Breast epithelium (tissue), 4 donors: ENCODE results near the gene HIPK2. TPM values are rescaled to one million over a fixed set of nuclear protein-coding genes. Genes with fewer than 3 reads are reported as not detected.

Experiments
- DNase-seq, 2 donors: peaks; one replicate each; pipeline ENCODE4 v3.0.0-alpha.2; 2019; ENCODE audit warnings: low spot score in 2 of 2
- H3K27ac ChIP-seq, 2 donors: fragments of 200-600 bp; sonication (generic) in 1 of 2; one replicate each; pipeline ENCODE4 v1.5.1; 2016 to 2019; ENCODE audit warnings: mild to moderate bottlenecking in 1 of 2
- H3K27me3 ChIP-seq, 2 donors: fragments of 200-600 bp; sonication (generic) in 1 of 2; one replicate each; pipeline versions ENCODE4 v1.5.1 to v1.6.0; 2017 to 2019; ENCODE audit warnings: control low read depth in 1 of 2, mild to moderate bottlenecking in 1 of 2
- H3K36me3 ChIP-seq: fragments of 200-600 bp; one replicate; pipeline ENCODE4 v1.5.1; 2019
- H3K4me1 ChIP-seq, 2 donors: fragments of 200-600 bp; sonication (generic); one replicate each; pipeline ENCODE4 v1.5.1; 2016 to 2019; ENCODE audit warnings: control low read depth in 1 of 2
- H3K4me3 ChIP-seq, 3 donors: fragments of 200-600 bp; sonication (generic); 1 replicate in 2 of 3; 2 replicates in 1 of 3; pipeline ENCODE4 v1.5.1; 2016 to 2019; ENCODE audit warnings: mild to moderate bottlenecking in 3 of 3, moderate library complexity in 2 of 3
- H3K9me3 ChIP-seq, 2 donors: fragments of 200-600 bp; sonication (generic) in 1 of 2; one replicate each; pipeline ENCODE4 v1.5.1; 2016 to 2019; ENCODE audit warnings: control low read depth in 1 of 2
- CTCF ChIP-seq, 3 donors: fragments of 450-650 bp; IDR thresholded peaks; one replicate each; pipeline ENCODE4 v1.5.1; 2016 to 2017; ENCODE audit warnings: antibody characterized with exemption in 3 of 3, mild to moderate bottlenecking in 3 of 3, moderate library complexity in 3 of 3
- POLR2A ChIP-seq: fragments of 450-650 bp; IDR thresholded peaks from one replicate; pipeline ENCODE4 v1.6.1; 2016; ENCODE audit warnings: antibody characterized with exemption, mild to moderate bottlenecking, moderate library complexity
- POLR2AphosphoS5 ChIP-seq, 3 donors: sonication (generic); formaldehyde crosslinking; IDR thresholded peaks; one replicate each; pipeline ENCODE4 v1.6.1; 2017; ENCODE audit warnings: antibody characterized with exemption in 3 of 3
- intact Hi-C: fragments of 100-400 bp; cut with DNase I; formaldehyde crosslinking; loops from one replicate; pipeline ENCODE4 v1.15.1; 2023; ENCODE audit warnings: low total_unique reads
- total RNA-seq, 3 donors: library from RNA; depleted of rRNA; stranded (reverse); fragments of >200 nt; gene quantifications; one replicate each; pipeline ENCODE4 v1.1.0, GENCODE V29; 2016

HIPK2 gene
- total RNA-seq, 3 donors from 2014 or later, result 26.4 to 31.8 (median 31.1) TPM

GRCh38 chr7:139804571-139804970 lies 26.8 kb upstream of the HIPK2 start:
- intact Hi-C loops, result no loop called here
- DNase-seq, result no peak

GRCh38 chr7:139799586-139799985 lies 21.8 kb upstream of the HIPK2 start:
- Histone ChIP-seq H3K9me3 (peaks cover 0 to 5% of the 10 kb centered on the region in 2 donors), H3K4me3 (no peak overlapping the region), H3K27ac (no peak overlapping the region), H3K36me3 (no peaks in the 10 kb centered on the region), H3K4me1 (no peaks in the 10 kb centered on the region), H3K27me3 (no peaks in the 10 kb centered on the region)
- intact Hi-C loops, result no loop called here
- DNase-seq, result no peak
- TF ChIP-seq CTCF (IDR thresholded peaks at IDR 0.05) (no peak), POLR2AphosphoS5 (IDR thresholded peaks at IDR 0.05) (no peak), POLR2A (no peak)

More at GRCh38 chr7:139804571-139804970, 26.8 kb upstream of the HIPK2 start:
- no peaks in the 10 kb centered on the region for H3K4me1 ChIP-seq
- no peak overlapping the region for H3K27ac ChIP-seq
- H3K9me3 ChIP-seq, result peaks cover 0 to 5% of the 10 kb centered on the region in 2 donors
- H3K36me3 ChIP-seq, result no peaks in the 10 kb centered on the region
- no peak overlapping the region for H3K4me3 ChIP-seq
- no peak for TF ChIP-seq POLR2A
- no peak for TF ChIP-seq POLR2AphosphoS5 (IDR thresholded peaks at IDR 0.05)
- no peak for TF ChIP-seq CTCF (IDR thresholded peaks at IDR 0.05)
- H3K27me3 ChIP-seq, result no peaks in the 10 kb centered on the region

- intact Hi-C loops, result no loop called here
- H3K4me1 ChIP-seq, result no peaks in the 10 kb centered on the region
- no peak overlapping the region for H3K4me3 ChIP-seq
- no peaks in the 10 kb centered on the region for H3K36me3 ChIP-seq
- no peak for TF ChIP-seq POLR2AphosphoS5 (IDR thresholded peaks at IDR 0.05)
- TF ChIP-seq POLR2A, result no peak
- no peak for TF ChIP-seq CTCF (IDR thresholded peaks at IDR 0.05)
- peaks cover 0 to 5% of the 10 kb centered on the region in 2 donors for H3K9me3 ChIP-seq
- DNase-seq, result no peak
- H3K27ac ChIP-seq, result no peak overlapping the region
- H3K27me3 ChIP-seq, result no peaks in the 10 kb centered on the region
Observed at GRCh38 chr7:139798892-139799291, 21.1 kb upstream of the HIPK2 start.

GRCh38 chr7:139798221-139798620 lies 20.4 kb upstream of the HIPK2 start:
- no peak overlapping the region for H3K27ac ChIP-seq
- intact Hi-C loops, result no loop called here
- peak overlapping the region in 1 of 3 donors; percentile 16 for H3K4me3 ChIP-seq

GRCh38 chr7:139797607-139798006 lies 19.8 kb upstream of the HIPK2 start:
- Histone ChIP-seq H3K36me3 (no peaks in the 10 kb centered on the region), H3K9me3 (no peaks in the 10 kb centered on the region), H3K4me3 (no peak overlapping the region), H3K27me3 (no peaks in the 10 kb centered on the region), H3K4me1 (no peaks in the 10 kb centered on the region), H3K27ac (no peak overlapping the region)
- TF ChIP-seq CTCF (IDR thresholded peaks at IDR 0.05) (no peak), POLR2AphosphoS5 (IDR thresholded peaks at IDR 0.05) (no peak), POLR2A (no peak)
- DNase-seq, result no peak
- intact Hi-C loops, result no loop called here

More at GRCh38 chr7:139798221-139798620, 20.4 kb upstream of the HIPK2 start:
- TF ChIP-seq POLR2A (no peak), CTCF (IDR thresholded peaks at IDR 0.05) (no peak), POLR2AphosphoS5 (IDR thresholded peaks at IDR 0.05) (no peak)
- Histone ChIP-seq H3K4me1 (no peaks in the 10 kb centered on the region), H3K9me3 (no peaks in the 10 kb centered on the region), H3K36me3 (no peaks in the 10 kb centered on the region), H3K27me3 (no peaks in the 10 kb centered on the region)
- DNase-seq, result no peak
